ENCODE data around the gene PCDHGB3.
"Not testable (repeated sequence)": the region's sequence is repeated elsewhere in the genome, so short reads cannot be mapped to it uniquely, and the experiment has no call there.

The PCDHGB3 gene

DNA sequence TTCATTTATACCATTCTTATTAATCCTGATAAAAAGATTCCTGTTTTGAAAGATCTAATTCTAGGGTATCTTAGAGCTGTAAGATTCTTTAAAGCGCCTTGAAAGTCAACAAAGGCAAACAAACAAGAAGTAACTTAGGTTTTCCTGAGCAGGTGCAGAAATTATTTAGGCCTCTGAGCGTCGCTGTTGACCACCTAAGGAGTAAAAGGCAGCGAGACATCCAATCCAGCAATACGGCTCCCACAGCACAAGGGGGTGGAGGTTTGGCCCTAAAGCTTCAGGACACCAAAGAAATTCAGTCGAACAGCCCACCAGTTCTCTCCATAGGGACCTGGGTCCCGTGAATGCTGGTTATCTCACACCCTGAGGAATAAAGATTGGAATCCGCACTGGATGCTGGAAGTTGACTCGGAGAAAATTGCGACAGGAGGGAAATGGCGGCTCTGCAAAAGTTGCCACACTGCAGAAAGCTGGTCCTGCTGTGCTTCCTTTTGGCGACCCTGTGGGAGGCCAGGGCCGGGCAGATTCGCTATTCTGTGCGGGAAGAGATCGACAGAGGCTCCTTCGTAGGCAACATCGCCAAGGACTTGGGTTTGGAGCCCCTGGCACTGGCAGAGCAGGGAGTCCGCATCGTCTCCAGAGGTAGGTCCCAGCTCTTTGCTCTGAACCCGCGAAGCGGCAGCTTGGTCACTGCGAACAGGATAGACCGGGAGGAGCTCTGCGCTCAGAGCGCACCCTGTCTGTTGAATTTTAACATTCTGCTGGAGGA, 31.3 kb upstream of the PCDHGB3 start, which contains the start of gene PCDHGA2:
Gene PCDHGA2, plus strand, starts transcription at position 223 of the 769 bp plus-strand sequence.
- Histone ChIP-seq H3K4me1 (ENCODE audit: insufficient read depth, low read length, severe bottlenecking) (peaks cover 6% of the 10 kb centered on the region), H4K20me1 (ENCODE audit: insufficient read depth, low read length) (no peaks in the 10 kb centered on the region), H3K27me3 (ENCODE audit: insufficient read depth, low read length) (no peaks in the 10 kb centered on the region), H3K4me2 (ENCODE audit: low read length) (no peak within 1 kb of the TSS), H3K4me3 (ENCODE audit: low read depth, low read length, poor library complexity, severe bottlenecking) (no peak within 1 kb of the TSS), H2AFZ (ENCODE audit: low read length) (no peak within 1 kb of the TSS), H3F3A (ENCODE audit: insufficient read depth, low read length) (no peaks in the 10 kb centered on the region), H3K9me3 (ENCODE audit: low read length) (peaks cover 39% of the 10 kb centered on the region), H3K9me2 (ENCODE audit: low read depth, low read length) (no peaks in the 10 kb centered on the region), H3K36me3 (ENCODE audit: insufficient read depth, low read length) (no peaks in the 10 kb centered on the region), H3K27ac (ENCODE audit: low read depth, low read length, poor library complexity, severe bottlenecking) (no peak within 1 kb of the TSS), H3K9ac (ENCODE audit: low read length) (no peak within 1 kb of the TSS), H3K79me2 (ENCODE audit: insufficient read depth, low read length) (no peaks in the 10 kb centered on the region)
- TF ChIP-seq EZH2 (IDR thresholded peaks at IDR 0.05; ENCODE audit: borderline replicate concordance, low read length) = no peak
- TF ChIP-seq, protein P1, sequence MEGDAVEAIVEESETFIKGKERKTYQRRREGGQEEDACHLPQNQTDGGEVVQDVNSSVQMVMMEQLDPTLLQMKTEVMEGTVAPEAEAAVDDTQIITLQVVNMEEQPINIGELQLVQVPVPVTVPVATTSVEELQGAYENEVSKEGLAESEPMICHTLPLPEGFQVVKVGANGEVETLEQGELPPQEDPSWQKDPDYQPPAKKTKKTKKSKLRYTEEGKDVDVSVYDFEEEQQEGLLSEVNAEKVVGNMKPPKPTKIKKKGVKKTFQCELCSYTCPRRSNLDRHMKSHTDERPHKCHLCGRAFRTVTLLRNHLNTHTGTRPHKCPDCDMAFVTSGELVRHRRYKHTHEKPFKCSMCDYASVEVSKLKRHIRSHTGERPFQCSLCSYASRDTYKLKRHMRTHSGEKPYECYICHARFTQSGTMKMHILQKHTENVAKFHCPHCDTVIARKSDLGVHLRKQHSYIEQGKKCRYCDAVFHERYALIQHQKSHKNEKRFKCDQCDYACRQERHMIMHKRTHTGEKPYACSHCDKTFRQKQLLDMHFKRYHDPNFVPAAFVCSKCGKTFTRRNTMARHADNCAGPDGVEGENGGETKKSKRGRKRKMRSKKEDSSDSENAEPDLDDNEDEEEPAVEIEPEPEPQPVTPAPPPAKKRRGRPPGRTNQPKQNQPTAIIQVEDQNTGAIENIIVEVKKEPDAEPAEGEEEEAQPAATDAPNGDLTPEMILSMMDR (IDR thresholded peaks at IDR 0.05; ENCODE audit: low read length) = peak; percentile 40; the same call in 1 of the 2 replicates

DNA sequence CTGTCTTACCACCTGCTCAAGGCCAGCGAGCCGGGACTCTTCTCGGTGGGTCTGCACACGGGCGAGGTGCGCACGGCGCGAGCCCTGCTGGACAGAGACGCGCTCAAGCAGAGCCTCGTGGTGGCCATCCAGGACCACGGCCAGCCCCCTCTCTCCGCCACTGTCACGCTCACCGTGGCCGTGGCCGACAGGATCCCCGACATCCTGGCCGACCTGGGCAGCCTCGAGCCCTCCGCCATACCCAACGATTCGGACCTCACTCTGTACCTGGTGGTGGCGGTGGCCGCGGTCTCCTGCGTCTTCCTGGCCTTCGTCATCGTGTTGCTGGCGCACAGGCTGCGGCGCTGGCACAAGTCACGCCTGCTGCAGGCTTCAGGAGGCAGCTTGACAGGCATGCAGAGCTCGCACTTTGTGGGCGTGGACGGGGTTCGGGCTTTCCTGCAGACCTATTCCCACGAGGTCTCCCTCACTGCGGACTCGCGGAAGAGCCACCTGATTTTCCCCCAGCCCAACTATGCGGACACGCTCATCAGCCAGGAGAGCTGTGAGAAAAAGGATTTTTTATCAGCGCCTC, 29.2 kb upstream of the PCDHGB3 start:
- H3K9me2 ChIP-seq (ENCODE audit: low read depth, low read length); H3K27me3 ChIP-seq (ENCODE audit: insufficient read depth, low read length); H3F3A ChIP-seq (ENCODE audit: insufficient read depth, low read length); H3K4me1 ChIP-seq (ENCODE audit: insufficient read depth, low read length, severe bottlenecking); H3K4me3 ChIP-seq (ENCODE audit: low read depth, low read length, poor library complexity, severe bottlenecking); H3K79me2 ChIP-seq (ENCODE audit: insufficient read depth, low read length); H3K36me3 ChIP-seq (ENCODE audit: insufficient read depth, low read length); H4K20me1 ChIP-seq (ENCODE audit: insufficient read depth, low read length); H3K4me2 ChIP-seq (ENCODE audit: low read length); H3K27ac ChIP-seq (ENCODE audit: low read depth, low read length, poor library complexity, severe bottlenecking); H2AFZ ChIP-seq (ENCODE audit: low read length); H3K9ac ChIP-seq (ENCODE audit: low read length): not testable (repeated sequence)
- H3K9me3 ChIP-seq (ENCODE audit: low read length) = peaks cover 34% of the 10 kb centered on the region

DNA sequence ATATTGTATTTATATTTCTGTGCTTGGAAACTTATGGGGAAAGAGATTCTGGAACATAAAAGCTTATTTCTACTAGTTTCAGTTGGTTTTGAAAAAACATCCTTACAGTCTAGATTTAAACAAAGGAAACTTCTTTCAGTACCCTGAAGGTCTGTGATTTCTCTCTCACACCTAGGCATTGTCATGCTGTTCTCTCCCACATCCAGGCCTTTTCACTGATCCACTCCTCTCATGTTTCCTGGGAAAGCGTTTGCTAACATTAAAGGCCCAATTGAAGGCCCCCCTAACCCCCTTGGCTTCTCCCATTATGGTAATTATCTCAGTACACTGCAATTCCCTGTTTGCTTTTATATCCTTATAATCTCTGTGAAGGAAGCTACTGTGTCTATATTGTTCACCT, 27.3 kb upstream of the PCDHGB3 start:
- TF ChIP-seq EZH2 (IDR thresholded peaks at IDR 0.05; ENCODE audit: borderline replicate concordance, low read length) = no peak
- TF ChIP-seq, protein P1 (IDR thresholded peaks at IDR 0.05; ENCODE audit: low read length) = no peak
- H3K36me3 ChIP-seq (ENCODE audit: insufficient read depth, low read length) = no peaks in the 10 kb centered on the region
- H3K4me2 ChIP-seq (ENCODE audit: low read length) = no peak overlapping the region
- no peak overlapping the region for H3K4me3 ChIP-seq (ENCODE audit: low read depth, low read length, poor library complexity, severe bottlenecking)
- no peaks in the 10 kb centered on the region for H3K27me3 ChIP-seq (ENCODE audit: insufficient read depth, low read length)
- no peaks in the 10 kb centered on the region for H3K79me2 ChIP-seq (ENCODE audit: insufficient read depth, low read length)
- no peaks in the 10 kb centered on the region for H3F3A ChIP-seq (ENCODE audit: insufficient read depth, low read length)
- H3K27ac ChIP-seq (ENCODE audit: low read depth, low read length, poor library complexity, severe bottlenecking) = no peak overlapping the region
- H3K9me2 ChIP-seq (ENCODE audit: low read depth, low read length) = no peaks in the 10 kb centered on the region
- H3K9me3 ChIP-seq (ENCODE audit: low read length) = peaks cover 30% of the 10 kb centered on the region
- no peaks in the 10 kb centered on the region for H3K4me1 ChIP-seq (ENCODE audit: insufficient read depth, low read length, severe bottlenecking)
- no peaks in the 10 kb centered on the region for H4K20me1 ChIP-seq (ENCODE audit: insufficient read depth, low read length)
- no peak overlapping the region for H2AFZ ChIP-seq (ENCODE audit: low read length)
- no peak overlapping the region for H3K9ac ChIP-seq (ENCODE audit: low read length)
